Measurements from ENCODE around the gene SNN.

The SNN gene

GRCh38 chr16:11679941-11680911 is 12.0 kb downstream of the SNN start:
- no peak for TF ChIP-seq SIN3A (IDR thresholded peaks at IDR 0.05; ENCODE audit: borderline replicate concordance, insufficient read depth, low read length)
- no peak for TF ChIP-seq TAF1 (IDR thresholded peaks at IDR 0.05; ENCODE audit: borderline replicate concordance, insufficient read depth, low read length)
- no peak for TF ChIP-seq POLR2AphosphoS5 (IDR thresholded peaks at IDR 0.05; ENCODE audit: low read depth, low read length)
- TF ChIP-seq FOXP2 (optimal IDR thresholded peaks at IDR 0.05; ENCODE audit: borderline replicate concordance, extremely low read depth, extremely low read length, insufficient read depth): no peak
- no peak for TF ChIP-seq REST (IDR thresholded peaks at IDR 0.05; ENCODE audit: insufficient read depth in 1 of 2, low read depth in 2 of 2, low read length in 2 of 2)

- TF ChIP-seq FOXP2 (optimal IDR thresholded peaks at IDR 0.05; ENCODE audit: borderline replicate concordance, extremely low read depth, extremely low read length, insufficient read depth): no peak
- no peak for TF ChIP-seq TAF1 (IDR thresholded peaks at IDR 0.05; ENCODE audit: borderline replicate concordance, insufficient read depth, low read length)
- no peak for TF ChIP-seq POLR2AphosphoS5 (IDR thresholded peaks at IDR 0.05; ENCODE audit: low read depth, low read length)
- TF ChIP-seq REST (IDR thresholded peaks at IDR 0.05; ENCODE audit: insufficient read depth in 1 of 2, low read depth in 2 of 2, low read length in 2 of 2): no peak
- no peak for TF ChIP-seq SIN3A (IDR thresholded peaks at IDR 0.05; ENCODE audit: borderline replicate concordance, insufficient read depth, low read length)
Observed at GRCh38 chr16:11681556-11681955, 13.3 kb downstream of the SNN start.

GRCh38 chr16:11681976-11682654 is 13.9 kb downstream of the SNN start:
- TF ChIP-seq POLR2AphosphoS5 (IDR thresholded peaks at IDR 0.05; ENCODE audit: low read depth, low read length): no peak
- TF ChIP-seq FOXP2 (optimal IDR thresholded peaks at IDR 0.05; ENCODE audit: borderline replicate concordance, extremely low read depth, extremely low read length, insufficient read depth): no peak
- no peak for TF ChIP-seq REST (IDR thresholded peaks at IDR 0.05; ENCODE audit: insufficient read depth in 1 of 2, low read depth in 2 of 2, low read length in 2 of 2)
- TF ChIP-seq TAF1 (IDR thresholded peaks at IDR 0.05; ENCODE audit: borderline replicate concordance, insufficient read depth, low read length): no peak

- no peak for TF ChIP-seq POLR2AphosphoS5 (IDR thresholded peaks at IDR 0.05; ENCODE audit: low read depth, low read length)
- no peak for TF ChIP-seq REST (IDR thresholded peaks at IDR 0.05; ENCODE audit: insufficient read depth in 1 of 2, low read depth in 2 of 2, low read length in 2 of 2)
- no peak for TF ChIP-seq SIN3A (IDR thresholded peaks at IDR 0.05; ENCODE audit: borderline replicate concordance, insufficient read depth, low read length)
- TF ChIP-seq TAF1 (IDR thresholded peaks at IDR 0.05; ENCODE audit: borderline replicate concordance, insufficient read depth, low read length): no peak
- TF ChIP-seq FOXP2 (optimal IDR thresholded peaks at IDR 0.05; ENCODE audit: borderline replicate concordance, extremely low read depth, extremely low read length, insufficient read depth): no peak
Observed at GRCh38 chr16:11682655-11683096, 14.4 kb downstream of the SNN start.

Data from PFSK-1 (cell line).